Dermis blood vessel endothelial cell (primary cell): ENCODE results near the gene TSNAXIP1. TPM values are rescaled to one million over a fixed set of nuclear protein-coding genes. Genes with fewer than 3 reads are reported as not detected.
"Not testable (repeated sequence)": the region's sequence is repeated elsewhere in the genome, so short reads cannot be mapped to it uniquely, and the experiment has no call there.

Source experiments
- DNase-seq: peaks from one replicate; pipeline ENCODE4 v3.0.0; 2010
- total RNA-seq: library from RNA; depleted of rRNA; stranded (reverse); fragments of >200 nt; gene quantifications from 2 replicates; pipeline ENCODE4 v1.2.3, GENCODE V29; 2014

TSNAXIP1 gene
- total RNA-seq, 1 donor from 2014 or later, result 0.85 TPM

DNA sequence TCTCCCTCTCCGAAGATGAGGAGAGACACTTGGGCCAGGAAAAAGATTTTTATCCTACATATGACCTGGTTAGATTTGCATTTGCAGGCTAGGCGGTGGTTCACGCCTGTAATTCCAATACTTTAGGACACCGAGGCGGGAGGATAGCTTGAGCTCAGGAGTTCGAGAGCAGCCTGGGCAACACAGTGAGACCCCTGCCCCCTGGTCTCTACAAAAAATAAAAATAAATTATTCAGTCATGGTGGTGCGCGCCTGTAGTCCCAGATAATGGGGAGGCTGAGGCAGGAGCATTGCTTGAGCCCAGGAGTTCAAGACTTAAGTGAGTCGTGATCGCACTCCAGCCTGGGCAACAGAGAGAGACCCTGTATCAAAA is 27.5 kb downstream of the TSNAXIP1 start:
- DNase-seq, result no peak

DNA sequence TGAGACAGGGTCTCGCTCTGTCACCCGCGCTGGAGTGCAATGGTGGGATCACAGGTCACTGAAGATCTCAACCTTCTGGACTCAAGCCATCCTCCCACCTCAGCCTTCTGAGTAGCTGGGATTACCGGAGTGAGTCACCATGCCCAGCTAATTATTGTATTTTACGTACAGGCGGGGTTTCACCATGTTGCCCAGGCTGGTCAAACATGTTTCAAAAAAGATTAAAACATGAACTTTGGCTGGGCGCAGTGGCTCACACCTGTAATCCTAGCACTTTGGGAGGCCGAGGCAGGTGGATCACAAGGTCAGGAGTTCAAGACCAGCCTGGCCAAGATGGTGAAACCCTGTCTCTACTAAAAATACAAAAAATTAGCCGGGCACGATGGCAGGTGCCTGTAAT is 30.5 kb downstream of the TSNAXIP1 start:
- not testable (repeated sequence) for DNase-seq

DNA sequence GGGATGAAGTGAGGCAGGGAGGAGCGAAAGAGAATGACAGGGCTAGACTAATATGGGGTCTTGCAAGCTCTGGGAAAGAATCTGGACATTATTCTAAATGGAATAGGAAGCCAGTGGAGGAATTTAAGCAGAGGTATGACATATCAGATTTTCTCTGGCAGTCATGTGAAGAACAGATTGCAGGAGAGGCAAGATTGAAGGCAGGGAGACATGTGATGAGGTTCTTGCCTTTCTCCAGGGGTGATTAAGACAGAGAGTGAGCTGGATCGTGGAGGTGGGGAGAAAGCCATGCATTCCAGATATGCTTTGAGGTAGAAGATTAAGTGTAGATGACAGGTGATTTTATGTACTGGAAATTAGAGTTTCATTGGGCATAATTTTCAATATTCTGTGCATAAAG is 31.1 kb downstream of the TSNAXIP1 start:
- no peak for DNase-seq

DNA sequence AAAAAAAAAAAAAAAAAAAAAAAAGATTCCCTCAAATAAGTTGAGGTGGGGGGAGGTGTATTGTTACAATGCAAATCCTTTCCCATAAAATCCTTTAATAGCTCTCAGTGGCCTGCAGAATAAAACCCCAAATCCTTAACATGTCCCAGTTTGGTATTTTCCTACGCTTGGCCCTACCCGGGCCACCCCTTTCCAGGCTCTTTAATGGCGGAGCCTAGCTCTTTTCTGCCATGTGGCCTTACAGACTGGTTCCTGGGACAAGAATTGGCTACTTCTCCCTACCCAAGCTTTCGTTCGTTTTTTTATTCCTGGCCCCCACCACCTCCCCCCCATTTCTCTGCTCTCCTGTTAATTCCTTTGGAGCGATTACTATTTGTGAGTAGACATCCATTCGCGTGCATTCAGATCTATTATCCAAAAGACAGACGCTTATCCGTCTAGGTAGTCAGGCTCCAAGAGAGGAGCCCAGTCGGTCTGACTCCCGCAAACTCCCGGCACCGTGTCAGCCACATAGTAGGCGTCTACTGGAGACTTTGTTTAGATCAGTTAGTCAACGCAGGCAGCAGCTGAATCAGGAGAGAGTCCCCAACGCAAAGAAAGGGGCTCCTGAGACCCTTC is 34.6 kb downstream of the TSNAXIP1 start:
- no peak for DNase-seq

DNA sequence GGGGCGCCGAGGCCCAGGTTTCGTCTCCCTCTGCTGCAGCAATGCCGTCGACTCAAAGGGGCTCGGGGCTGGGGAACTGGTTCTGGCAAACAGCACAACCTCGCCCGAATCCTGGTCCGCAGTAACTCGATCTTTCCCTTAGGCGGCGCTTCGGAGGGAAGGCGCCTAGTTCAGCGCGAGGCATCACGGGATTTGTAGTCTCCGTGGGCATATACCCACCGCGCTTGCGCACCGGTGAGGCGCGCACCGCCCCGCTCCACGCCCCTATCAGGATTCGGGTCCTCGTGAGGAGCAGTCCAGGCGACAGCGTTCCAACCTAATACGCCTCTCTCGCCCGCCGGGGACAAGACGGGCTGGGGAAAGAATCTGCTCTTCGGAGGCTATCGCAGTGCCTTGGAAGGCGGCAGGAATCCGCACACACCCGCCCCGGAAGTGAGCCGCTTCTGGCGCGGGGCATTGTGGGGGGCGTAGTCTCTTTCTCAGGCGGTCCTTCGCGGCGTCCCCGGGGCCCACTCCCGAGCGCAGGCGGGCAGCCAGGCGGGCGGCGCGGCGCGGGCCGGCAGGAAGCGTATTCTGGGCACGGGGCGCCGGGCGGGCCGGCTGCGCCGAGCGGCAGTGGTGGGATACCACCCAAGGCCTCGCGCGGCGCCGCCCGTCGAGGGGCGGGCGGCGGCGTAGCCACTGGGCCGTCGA is 35.3 kb downstream of the TSNAXIP1 start, which contains the start of gene THAP11:
Gene THAP11 (plus strand): TSS at position 505 of the 693 bp plus-strand sequence. CDS start 235 bp downstream, outside the sequence.
- peak; percentile 98 for DNase-seq

DNA sequence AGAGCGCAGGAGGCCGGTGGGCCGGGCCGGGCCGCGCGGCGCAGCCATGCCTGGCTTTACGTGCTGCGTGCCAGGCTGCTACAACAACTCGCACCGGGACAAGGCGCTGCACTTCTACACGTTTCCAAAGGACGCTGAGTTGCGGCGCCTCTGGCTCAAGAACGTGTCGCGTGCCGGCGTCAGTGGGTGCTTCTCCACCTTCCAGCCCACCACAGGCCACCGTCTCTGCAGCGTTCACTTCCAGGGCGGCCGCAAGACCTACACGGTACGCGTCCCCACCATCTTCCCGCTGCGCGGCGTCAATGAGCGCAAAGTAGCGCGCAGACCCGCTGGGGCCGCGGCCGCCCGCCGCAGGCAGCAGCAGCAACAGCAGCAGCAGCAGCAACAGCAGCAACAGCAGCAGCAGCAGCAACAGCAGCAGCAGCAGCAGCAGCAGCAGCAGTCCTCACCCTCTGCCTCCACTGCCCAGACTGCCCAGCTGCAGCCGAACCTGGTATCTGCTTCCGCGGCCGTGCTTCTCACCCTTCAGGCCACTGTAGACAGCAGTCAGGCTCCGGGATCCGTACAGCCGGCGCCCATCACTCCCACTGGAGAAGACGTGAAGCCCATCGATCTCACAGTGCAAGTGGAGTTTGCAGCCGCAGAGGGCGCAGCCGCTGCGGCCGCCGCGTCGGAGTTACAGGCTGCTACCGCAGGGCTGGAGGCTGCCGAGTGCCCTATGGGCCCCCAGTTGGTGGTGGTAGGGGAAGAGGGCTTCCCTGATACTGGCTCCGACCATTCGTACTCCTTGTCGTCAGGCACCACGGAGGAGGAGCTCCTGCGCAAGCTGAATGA is 36.0 kb downstream of the TSNAXIP1 start:
- DNase-seq, result peak; percentile 77

DNA sequence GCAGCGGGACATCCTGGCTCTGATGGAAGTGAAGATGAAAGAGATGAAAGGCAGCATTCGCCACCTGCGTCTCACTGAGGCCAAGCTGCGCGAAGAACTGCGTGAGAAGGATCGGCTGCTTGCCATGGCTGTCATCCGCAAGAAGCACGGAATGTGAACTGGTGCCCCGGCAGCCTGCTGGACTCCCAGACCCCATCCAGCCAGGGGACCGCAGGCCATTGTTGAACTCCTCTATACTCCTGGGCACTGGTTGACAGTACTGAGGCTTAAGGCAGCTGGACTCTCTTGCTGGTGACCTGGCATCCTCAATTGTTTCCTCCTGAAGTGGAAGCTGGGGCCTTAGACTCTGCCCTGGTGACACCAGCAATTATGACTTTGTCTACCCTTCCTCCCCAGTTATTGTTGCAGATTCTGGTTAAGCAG is 36.7 kb downstream of the TSNAXIP1 start:
- no peak for DNase-seq

DNA sequence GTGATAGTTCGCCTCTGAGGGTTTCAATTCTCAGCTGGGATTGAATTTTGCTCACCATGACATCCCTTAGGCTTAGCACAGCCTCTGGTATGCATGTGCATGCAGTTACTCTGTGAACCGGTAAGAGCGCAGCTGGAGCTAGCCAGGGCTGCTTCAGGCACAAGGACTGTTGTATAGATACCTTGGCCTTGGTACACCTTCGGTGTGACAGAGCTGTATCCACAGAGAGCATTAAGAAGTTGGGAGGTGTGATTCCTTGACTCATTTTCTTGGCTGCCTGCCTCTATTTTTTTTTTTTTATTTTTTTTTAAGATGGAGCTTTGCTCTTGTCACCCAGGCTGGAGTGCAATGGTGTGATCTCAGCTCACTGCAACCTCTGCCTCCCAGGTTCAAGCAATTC is 37.8 kb downstream of the TSNAXIP1 start:
- DNase-seq, result no peak

DNA sequence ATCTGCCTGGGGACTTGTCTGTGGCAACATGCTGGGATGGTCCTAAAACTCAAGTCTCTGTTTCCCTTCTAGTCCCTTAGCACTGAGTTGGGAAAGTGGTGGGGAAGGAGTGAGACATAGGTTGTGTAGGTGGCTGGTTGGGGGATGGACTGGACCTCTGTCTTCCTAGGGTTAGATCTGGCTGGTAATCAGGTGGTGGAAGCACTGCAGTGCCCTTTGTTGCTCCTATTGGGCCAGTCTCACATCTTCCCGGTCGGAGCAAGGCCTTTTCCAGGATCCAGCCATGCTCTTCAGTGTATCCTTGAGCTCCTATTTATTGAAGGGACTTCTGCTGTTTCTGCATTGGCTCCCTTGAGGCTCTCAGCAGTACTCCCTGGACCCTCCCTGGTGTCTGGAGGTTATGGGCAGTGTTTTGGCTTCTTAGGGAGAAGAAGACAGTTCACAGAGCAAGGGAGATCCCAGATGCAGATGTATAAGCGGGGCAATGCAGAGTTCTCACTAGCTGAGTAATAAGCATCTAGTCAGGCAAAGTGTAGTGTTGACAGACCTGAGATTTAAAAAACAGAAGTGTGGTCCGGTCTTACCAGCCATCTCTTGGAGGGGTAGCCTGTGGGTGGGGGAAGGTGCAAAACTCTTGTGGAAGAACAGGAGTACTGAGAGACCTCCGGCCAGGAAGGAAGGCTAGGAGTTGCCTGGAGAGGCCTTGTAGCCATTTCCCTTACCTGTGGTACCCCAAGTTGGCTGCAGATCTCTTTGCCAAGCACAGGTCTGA is 38.8 kb downstream of the TSNAXIP1 start:
- no peak for DNase-seq

DNA sequence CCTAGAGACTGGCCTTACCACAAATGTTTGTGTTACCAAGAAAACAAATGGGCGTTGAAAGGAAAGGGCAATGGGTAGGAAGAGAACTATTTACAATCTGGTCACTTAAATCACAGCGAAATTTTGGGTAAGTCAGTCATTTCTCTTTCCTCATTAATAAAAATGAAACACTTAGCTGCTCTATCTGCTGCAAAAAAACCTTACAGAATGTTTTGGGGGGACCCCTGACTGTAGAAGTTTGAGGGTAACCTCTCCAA is 39.3 kb downstream of the TSNAXIP1 start:
- DNase-seq, result peak; percentile 12

DNA sequence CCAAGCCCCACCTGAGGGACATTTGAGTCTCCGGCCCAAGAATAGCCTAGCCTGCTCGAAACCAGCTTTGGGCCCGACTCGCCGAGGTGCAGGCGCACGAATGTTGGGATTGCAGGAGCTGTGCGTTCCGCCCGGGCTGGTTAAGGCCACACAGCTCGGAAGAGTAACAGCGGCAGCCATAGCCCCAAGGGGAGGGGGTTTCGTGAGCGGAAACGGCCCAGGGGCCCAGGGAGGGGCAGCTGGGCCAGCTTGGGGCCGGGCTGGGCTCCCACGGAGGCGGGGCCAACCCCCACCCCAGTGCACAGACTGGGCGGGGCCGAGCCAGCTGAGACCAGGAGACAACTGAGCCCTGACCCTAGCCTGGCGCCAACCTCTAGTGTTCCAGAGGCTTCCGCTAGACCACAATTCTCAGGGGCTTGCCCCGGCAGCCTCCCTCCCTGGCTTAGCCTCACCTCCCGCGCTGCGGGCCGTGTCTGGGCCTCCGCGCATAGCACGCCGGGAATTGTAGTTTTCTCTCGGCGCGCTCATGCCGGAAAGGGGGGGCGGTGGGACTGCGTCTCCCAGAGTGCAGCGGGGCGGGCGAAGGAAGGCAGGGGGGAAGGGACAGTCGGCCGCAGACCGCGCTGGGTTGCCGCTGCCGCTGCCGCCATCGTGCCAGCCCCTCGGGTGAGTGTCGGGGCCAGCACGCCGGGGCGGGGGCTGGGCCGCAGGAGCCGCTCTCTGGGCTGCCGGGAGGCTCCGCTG is 39.8 kb downstream of the TSNAXIP1 start, which contains the start of gene NUTF2:
Gene NUTF2 (plus strand): TSS at position 614 of the 744 bp plus-strand sequence. CDS start 18,198 bp downstream, outside the sequence.
- DNase-seq, result peak; percentile 94

DNA sequence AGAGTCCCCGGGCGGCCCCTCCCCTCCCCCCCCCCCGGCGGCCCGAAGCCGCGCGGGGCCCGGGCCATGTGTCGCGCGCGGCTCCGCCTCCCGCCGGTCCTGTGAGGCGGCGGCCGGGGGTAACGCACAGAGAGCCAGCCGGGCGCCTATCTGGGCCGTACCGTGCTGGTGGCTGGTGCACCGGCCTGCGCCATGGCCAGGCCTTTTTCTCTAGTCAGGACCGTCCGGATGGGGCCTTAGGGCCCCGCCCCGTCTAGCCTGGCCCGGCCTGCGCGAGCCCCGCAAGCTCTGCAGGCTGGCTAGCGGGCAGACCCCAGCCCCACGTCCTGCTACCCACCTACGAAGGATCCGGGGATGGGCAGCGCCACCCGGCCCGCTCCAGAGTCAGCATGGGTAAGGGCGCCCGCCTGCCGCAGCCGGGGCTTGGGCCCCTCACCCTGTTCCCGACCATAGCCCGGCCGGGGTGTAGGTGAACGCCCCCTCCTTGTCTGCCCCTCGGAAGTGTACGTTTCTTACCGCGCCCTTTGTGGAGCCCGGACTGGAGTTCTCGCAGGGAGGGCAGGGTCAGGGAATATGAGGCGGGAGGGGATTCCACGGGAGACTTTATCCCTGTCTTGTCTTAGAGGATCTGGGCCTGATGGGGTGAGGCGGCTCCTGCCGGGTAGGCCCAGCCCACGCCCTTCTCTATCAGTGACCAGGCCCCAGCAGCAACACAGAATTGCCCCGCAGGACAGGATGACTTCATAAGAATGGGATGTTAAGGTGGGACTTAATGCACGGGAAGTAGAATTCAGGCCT is 40.6 kb downstream of the TSNAXIP1 start, which contains the start of gene CENPT:
Gene CENPT (minus strand): TSS at position 630 of the 798 bp plus-strand sequence. CDS start 13,834 bp downstream, outside the sequence.
- DNase-seq, result peak; percentile 72

DNA sequence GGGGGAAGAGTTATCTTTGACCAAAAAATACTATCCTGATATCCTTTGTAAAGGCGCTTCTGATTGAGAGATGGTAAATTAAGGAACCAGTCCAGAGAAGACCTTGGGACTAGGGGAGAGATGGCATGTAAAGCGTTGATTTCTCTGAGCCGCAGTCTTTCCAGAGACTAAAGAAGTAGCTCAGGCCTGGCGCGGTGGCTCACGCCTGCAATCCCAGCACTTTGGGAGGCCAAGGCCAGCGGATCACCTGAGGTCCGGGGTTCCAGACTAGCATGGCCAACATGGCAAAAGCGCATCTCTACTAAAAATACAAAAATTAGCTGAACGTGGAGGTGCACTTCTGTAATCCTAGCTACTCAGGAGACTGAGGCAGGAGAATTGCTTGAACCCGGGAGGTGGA is 41.4 kb downstream of the TSNAXIP1 start:
- no peak for DNase-seq

DNA sequence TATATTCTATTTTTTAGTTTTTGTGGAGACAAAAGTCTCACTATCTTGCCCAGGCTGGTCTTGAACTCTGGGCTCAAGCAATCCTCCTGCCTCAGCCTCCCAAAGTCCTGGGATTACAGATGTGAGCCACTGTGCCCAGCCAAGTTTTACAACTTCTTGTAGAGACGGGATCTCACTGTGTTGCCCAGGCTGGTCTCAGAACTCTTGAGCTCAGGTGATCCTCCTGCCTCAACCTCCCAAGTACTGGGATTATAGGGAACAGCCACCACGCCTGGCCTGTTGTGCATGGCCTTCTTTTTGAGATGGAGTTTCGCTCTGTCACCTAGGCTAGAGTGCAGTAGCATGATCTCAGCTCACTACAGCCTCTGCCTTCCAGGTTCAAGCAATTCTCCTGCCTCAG is 47.0 kb downstream of the TSNAXIP1 start:
- no peak for DNase-seq

DNA sequence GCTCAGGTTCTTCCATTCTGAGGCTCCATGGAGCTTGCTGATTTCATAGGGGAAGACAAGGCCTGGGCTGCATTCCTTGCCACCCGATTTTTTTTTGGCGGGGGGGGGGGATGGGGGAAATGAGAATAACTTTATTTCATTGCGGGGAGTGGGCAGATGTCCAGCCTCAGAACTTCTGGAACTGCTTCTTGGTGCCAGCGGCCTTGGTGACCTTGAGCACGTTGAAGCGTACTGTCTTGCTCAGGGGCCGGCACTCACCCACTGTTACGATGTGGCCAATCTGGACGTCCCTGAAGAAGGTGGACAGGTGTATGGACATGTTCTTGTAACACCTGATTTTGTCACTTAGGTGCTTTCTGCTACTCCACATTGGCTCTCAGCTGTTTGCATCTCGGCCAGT is 49.1 kb downstream of the TSNAXIP1 start:
- no peak for DNase-seq

DNA sequence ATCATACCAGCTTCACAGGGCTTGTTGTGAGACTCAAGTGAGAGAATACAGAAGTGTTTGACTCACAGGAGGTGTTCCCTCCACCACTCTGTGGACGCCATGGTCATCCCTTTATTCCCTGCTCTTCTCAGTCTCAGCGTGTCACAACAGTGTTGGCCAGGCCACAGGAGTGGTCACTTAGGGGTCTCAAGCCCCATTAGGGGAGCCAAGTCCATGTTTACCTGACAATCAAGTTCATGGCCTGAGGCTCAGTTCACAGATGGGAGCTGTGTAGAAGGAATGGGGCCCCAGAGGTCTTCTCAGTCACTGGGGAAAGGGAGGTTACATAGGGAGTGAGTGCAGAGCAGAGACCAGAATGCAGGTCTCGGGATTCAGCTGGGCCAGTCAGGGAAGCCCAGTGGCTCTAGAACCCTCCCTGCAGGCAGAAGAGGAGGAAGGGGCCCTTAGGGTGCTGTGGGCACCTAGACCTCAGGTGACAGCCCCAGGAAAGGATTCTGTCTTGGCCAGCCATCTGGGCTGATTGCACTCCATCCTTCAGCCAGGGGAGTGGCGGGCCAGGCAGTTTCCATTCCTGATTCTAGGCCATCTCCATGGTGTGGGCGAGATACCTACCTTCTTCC is 50.3 kb downstream of the TSNAXIP1 start:
- no peak for DNase-seq

DNA sequence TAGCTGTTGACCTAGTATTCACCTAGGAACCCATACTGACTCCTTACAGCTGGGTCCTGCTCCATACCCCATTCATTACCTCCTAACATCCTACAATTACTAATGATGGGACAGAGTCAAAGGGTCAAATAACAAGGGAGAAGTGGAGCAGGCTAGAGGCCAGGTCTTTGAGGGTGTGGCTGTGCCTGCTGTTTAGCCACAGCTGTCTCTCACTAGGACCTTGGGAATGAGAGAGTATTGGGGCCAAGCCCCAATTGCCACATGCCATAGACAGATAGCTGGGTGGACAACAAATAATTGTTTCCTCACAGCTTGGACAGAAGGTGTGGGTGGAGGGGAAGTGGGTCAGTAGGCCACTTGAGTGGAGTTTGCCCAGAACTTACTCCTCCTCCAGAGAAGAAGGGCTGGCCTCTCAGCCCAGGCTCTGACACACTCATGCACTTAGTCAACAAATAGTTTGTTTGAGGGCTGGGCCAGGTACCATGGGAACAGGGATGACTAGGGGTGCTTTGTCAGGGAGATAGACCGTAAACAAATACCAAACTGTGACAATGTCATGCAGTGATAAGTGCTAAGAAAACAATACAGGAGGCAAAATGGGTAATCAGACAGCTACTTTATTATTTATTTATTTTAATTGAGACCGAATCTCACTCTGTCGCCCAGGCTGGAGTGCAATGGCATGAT is 51.0 kb downstream of the TSNAXIP1 start:
- DNase-seq, result peak; percentile 97

DNA sequence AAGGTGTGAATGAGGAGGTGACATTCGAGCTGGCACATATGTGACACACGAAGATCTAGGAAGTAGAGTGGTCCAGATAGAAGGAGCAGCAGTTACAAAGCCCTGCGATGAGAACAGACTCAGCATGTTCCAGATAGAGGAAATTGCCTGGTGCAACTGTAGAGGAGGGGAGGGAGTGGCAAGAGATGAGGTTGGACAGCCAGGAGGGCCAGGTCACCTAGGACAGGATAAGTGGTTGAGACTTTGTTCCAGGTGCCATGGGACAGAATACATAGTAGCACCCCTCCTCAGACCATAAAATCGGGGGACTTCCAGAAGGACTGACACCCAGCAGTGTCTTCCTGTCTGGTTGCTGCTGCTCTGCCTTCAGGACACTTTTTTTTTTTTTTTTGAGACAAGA is 51.8 kb downstream of the TSNAXIP1 start:
- no peak for DNase-seq

DNA sequence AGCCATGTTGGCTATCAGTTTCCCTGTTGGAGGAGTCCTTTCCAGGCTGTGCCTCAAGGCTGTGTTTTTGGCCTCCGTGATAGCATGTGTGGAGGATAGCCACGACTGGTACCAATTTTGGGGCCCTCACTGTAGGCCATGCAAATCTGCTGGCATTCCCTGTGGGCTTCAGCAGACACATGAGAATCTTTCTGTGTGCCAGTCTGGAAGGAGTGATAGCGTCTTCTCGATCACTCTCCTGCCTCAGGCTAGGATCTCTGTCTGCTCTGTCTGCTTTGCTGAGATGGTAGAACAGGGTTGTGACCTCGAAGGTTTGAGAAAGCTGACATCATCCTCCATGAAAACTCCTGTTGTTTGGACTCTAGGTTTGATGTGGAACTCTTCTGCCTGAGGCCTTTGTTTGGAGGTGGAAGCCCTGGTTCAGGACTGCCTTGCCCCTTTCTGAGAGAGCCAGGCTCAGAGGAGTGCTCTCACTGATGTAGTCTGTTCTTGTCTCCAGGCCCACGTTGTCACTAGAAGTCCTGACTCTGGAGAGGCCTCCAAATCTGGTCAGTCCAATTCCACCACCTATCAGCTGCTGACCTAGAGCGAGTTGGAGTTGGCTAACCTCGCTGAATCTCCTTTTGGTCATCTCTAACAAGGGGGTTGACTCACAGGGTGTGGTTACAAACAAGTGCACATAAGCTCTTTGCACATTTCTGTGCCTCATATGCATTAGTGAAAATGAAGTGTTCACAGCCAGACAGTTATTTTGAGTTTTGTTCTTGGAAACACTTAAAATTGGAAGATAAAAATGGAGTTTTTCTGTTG is 54.1 kb downstream of the TSNAXIP1 start:
- no peak for DNase-seq
